Breast epithelium (tissue), 4 donors: Measurements from ENCODE around the gene NPC1L1. TPM values are rescaled to one million over a fixed set of nuclear protein-coding genes. Genes with fewer than 3 reads are reported as not detected.

Experiments
- DNase-seq, 2 donors: peaks; one replicate each; pipeline ENCODE4 v3.0.0-alpha.2; 2019; ENCODE audit warnings: low spot score in 2 of 2
- H3K27ac ChIP-seq, 2 donors: fragments of 200-600 bp; sonication (generic) in 1 of 2; one replicate each; pipeline ENCODE4 v1.5.1; 2016 to 2019; ENCODE audit warnings: mild to moderate bottlenecking in 1 of 2
- H3K27me3 ChIP-seq, 2 donors: fragments of 200-600 bp; sonication (generic) in 1 of 2; one replicate each; pipeline versions ENCODE4 v1.5.1 to v1.6.0; 2017 to 2019; ENCODE audit warnings: control low read depth in 1 of 2, mild to moderate bottlenecking in 1 of 2
- H3K36me3 ChIP-seq: fragments of 200-600 bp; one replicate; pipeline ENCODE4 v1.5.1; 2019
- H3K4me1 ChIP-seq, 2 donors: fragments of 200-600 bp; sonication (generic); one replicate each; pipeline ENCODE4 v1.5.1; 2016 to 2019; ENCODE audit warnings: control low read depth in 1 of 2
- H3K4me3 ChIP-seq, 3 donors: fragments of 200-600 bp; sonication (generic); 1 replicate in 2 of 3; 2 replicates in 1 of 3; pipeline ENCODE4 v1.5.1; 2016 to 2019; ENCODE audit warnings: mild to moderate bottlenecking in 3 of 3, moderate library complexity in 2 of 3
- H3K9me3 ChIP-seq, 2 donors: fragments of 200-600 bp; sonication (generic) in 1 of 2; one replicate each; pipeline ENCODE4 v1.5.1; 2016 to 2019; ENCODE audit warnings: control low read depth in 1 of 2
- POLR2A ChIP-seq: fragments of 450-650 bp; IDR thresholded peaks from one replicate; pipeline ENCODE4 v1.6.1; 2016; ENCODE audit warnings: antibody characterized with exemption, mild to moderate bottlenecking, moderate library complexity
- POLR2AphosphoS5 ChIP-seq, 3 donors: sonication (generic); formaldehyde crosslinking; IDR thresholded peaks; one replicate each; pipeline ENCODE4 v1.6.1; 2017; ENCODE audit warnings: antibody characterized with exemption in 3 of 3
- intact Hi-C: fragments of 100-400 bp; cut with DNase I; formaldehyde crosslinking; loops from one replicate; pipeline ENCODE4 v1.15.1; 2023; ENCODE audit warnings: low total_unique reads
- total RNA-seq, 3 donors: library from RNA; depleted of rRNA; stranded (reverse); fragments of >200 nt; gene quantifications; one replicate each; pipeline ENCODE4 v1.1.0, GENCODE V29; 2016
- TF ChIP-seq, protein P1 (sequence below), 3 donors: fragments of 450-650 bp; IDR thresholded peaks; one replicate each; pipeline ENCODE4 v1.5.1; 2016 to 2017; ENCODE audit warnings: antibody characterized with exemption in 3 of 3, mild to moderate bottlenecking in 3 of 3, moderate library complexity in 3 of 3

The NPC1L1 gene
- total RNA-seq, 3 donors from 2014 or later: 0.16 to 0.33 (median 0.29) TPM

GRCh38 chr7:44505595-44505994, 35.5 kb downstream of the NPC1L1 start:
- no peaks in the 10 kb centered on the region for H3K27me3 ChIP-seq
- H3K4me1 ChIP-seq: no peaks in the 10 kb centered on the region
- H3K9me3 ChIP-seq: no peaks in the 10 kb centered on the region
- no peak overlapping the region for H3K27ac ChIP-seq
- no peaks in the 10 kb centered on the region for H3K36me3 ChIP-seq
- intact Hi-C loops: loop anchor here (10.0 kb wide), 1 partner anchor 261 kb away; no protein-coding TSS in a partner anchor
- DNase-seq: no peak
- no peak overlapping the region for H3K4me3 ChIP-seq
- no peak for TF ChIP-seq POLR2AphosphoS5 (IDR thresholded peaks at IDR 0.05)
- TF ChIP-seq POLR2A: no peak
- TF ChIP-seq, protein P1, sequence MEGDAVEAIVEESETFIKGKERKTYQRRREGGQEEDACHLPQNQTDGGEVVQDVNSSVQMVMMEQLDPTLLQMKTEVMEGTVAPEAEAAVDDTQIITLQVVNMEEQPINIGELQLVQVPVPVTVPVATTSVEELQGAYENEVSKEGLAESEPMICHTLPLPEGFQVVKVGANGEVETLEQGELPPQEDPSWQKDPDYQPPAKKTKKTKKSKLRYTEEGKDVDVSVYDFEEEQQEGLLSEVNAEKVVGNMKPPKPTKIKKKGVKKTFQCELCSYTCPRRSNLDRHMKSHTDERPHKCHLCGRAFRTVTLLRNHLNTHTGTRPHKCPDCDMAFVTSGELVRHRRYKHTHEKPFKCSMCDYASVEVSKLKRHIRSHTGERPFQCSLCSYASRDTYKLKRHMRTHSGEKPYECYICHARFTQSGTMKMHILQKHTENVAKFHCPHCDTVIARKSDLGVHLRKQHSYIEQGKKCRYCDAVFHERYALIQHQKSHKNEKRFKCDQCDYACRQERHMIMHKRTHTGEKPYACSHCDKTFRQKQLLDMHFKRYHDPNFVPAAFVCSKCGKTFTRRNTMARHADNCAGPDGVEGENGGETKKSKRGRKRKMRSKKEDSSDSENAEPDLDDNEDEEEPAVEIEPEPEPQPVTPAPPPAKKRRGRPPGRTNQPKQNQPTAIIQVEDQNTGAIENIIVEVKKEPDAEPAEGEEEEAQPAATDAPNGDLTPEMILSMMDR (IDR thresholded peaks at IDR 0.05): no peak

- DNase-seq: no peak
- Histone ChIP-seq H3K27ac (no peak overlapping the region), H3K4me3 (no peak overlapping the region), H3K27me3 (peaks cover 0 to 4% of the 10 kb centered on the region in 2 donors), H3K36me3 (no peaks in the 10 kb centered on the region), H3K4me1 (no peaks in the 10 kb centered on the region), H3K9me3 (no peaks in the 10 kb centered on the region)
- TF ChIP-seq POLR2A (no peak), POLR2AphosphoS5 (IDR thresholded peaks at IDR 0.05) (no peak)
- TF ChIP-seq, protein P1 (IDR thresholded peaks at IDR 0.05): no peak
- intact Hi-C loops: no loop called here
Observed at GRCh38 chr7:44498230-44498954, 42.7 kb downstream of the NPC1L1 start.

DNA sequence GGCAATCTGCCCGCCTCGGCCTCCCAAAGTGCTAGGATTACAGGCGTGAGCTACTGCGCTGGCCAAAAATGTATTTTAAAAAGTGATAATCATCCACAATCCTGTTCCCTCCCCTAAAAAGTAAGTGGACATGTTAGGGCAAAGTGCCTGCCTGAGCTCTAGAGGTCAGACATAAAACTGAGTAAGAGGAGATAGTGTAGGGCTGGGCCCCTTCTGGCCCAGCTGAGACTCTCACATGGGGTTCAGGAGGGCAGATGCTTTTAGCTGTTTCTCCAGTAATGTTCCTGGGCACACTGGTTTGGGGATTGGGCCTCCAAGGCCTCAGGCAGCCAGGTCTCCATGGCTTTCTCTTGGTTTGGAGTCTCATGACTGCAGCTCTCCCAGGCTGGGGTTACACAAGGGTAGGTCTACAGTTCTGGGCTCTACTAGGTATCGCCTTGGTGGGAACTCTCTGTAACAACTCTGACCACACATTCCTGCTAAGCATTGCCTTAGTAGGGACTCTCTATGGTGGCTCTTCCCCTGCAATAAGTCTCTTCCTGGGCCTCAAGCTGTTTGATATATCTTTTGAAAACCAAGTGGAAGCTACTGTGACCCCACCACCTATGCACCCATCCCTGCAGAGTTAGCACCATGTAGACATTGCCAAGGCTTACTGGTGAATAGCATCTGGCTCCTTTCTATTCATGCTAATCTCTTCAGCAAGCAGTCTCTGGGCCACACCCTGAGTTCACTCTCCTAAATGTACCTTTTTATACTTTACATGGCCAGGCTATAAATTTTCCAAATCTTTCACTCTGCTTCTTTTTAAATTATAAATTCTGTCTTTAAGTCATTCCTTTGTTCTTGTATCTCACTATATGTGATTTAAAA, 43.7 kb downstream of the NPC1L1 start:
- no peaks in the 10 kb centered on the region for H3K4me1 ChIP-seq
- peaks cover 0 to 5% of the 10 kb centered on the region in 2 donors for H3K27me3 ChIP-seq
- H3K36me3 ChIP-seq: no peaks in the 10 kb centered on the region
- no peak overlapping the region for H3K27ac ChIP-seq
- H3K9me3 ChIP-seq: no peaks in the 10 kb centered on the region
- intact Hi-C loops: no loop called here
- no peak overlapping the region for H3K4me3 ChIP-seq
- no peak for DNase-seq
- TF ChIP-seq, protein P1 (IDR thresholded peaks at IDR 0.05): no peak
- no peak for TF ChIP-seq POLR2A
- no peak for TF ChIP-seq POLR2AphosphoS5 (IDR thresholded peaks at IDR 0.05)

DNA sequence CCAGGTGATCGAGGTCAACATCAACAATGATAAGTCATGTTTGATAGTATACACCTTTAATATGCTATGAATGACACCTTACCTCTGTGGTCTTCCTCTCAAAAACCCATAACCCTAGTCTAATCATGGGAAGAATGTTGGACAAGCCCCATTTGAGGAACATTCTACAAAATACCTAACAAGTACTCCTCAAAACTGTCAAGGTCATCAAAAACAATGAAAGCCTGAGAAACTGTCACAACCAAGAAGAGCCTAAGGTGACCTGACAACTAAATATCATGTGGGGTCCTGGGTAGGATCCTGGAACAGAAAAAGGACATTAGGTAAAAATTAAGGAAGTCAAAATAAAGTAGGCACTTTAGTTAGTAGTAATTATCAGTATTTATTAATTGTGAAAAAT, 44.7 kb downstream of the NPC1L1 start:
- Histone ChIP-seq H3K4me3 (no peak overlapping the region), H3K27ac (no peak overlapping the region), H3K9me3 (no peaks in the 10 kb centered on the region), H3K36me3 (no peaks in the 10 kb centered on the region), H3K4me1 (no peaks in the 10 kb centered on the region), H3K27me3 (peaks cover 0 to 5% of the 10 kb centered on the region in 2 donors)
- DNase-seq: no peak
- TF ChIP-seq POLR2AphosphoS5 (IDR thresholded peaks at IDR 0.05) (no peak), POLR2A (no peak)
- TF ChIP-seq, protein P1 (IDR thresholded peaks at IDR 0.05): no peak
- intact Hi-C loops: no loop called here

GRCh38 chr7:44494960-44495359, 46.2 kb downstream of the NPC1L1 start:
- intact Hi-C loops: no loop called here
- DNase-seq: no peak
- H3K9me3 ChIP-seq: no peaks in the 10 kb centered on the region

More at GRCh38 chr7:44494960-44495359, 46.2 kb downstream of the NPC1L1 start:
- H3K27me3 ChIP-seq: peaks cover 0 to 5% of the 10 kb centered on the region in 2 donors
- no peaks in the 10 kb centered on the region for H3K4me1 ChIP-seq
- H3K36me3 ChIP-seq: no peaks in the 10 kb centered on the region
- TF ChIP-seq, protein P1 (IDR thresholded peaks at IDR 0.05): no peak
- TF ChIP-seq POLR2A (no peak), POLR2AphosphoS5 (IDR thresholded peaks at IDR 0.05) (no peak)
- H3K4me3 ChIP-seq: no peak overlapping the region
- H3K27ac ChIP-seq: no peak overlapping the region
